ENCODE results near the gene ARHGEF10L.

ARHGEF10L gene

GRCh38 chr1:17689011-17689410, 149.5 kb downstream of the ARHGEF10L start:
- no peaks in the 10 kb centered on the region for H3K4me1 Mint-ChIP-seq
- no peak overlapping the region for H3K27ac Mint-ChIP-seq
- H3K4me3 Mint-ChIP-seq = no peak overlapping the region
- peaks cover 4% of the 10 kb centered on the region for H3K9me3 Mint-ChIP-seq
- H3K27me3 Mint-ChIP-seq = peaks cover 11% of the 10 kb centered on the region
- DNase-seq (no peak), ATAC-seq (no peak)
- H3K36me3 Mint-ChIP-seq (ENCODE audit: low read depth) = no peaks in the 10 kb centered on the region

GRCh38 chr1:17690906-17691634, 151.6 kb downstream of the ARHGEF10L start:
- no peak overlapping the region for H3K27ac Mint-ChIP-seq
- peaks cover 8% of the 10 kb centered on the region for H3K27me3 Mint-ChIP-seq
- DNase-seq = no peak
- H3K36me3 Mint-ChIP-seq (ENCODE audit: low read depth) = no peaks in the 10 kb centered on the region
- H3K9me3 Mint-ChIP-seq = peaks cover 4% of the 10 kb centered on the region
- H3K4me1 Mint-ChIP-seq = no peaks in the 10 kb centered on the region
- H3K4me3 Mint-ChIP-seq = no peak overlapping the region
- no peak for ATAC-seq

GRCh38 chr1:17692645-17693044, 153.1 kb downstream of the ARHGEF10L start:
- ATAC-seq = no peak

GRCh38 chr1:17696417-17697301, 157.2 kb downstream of the ARHGEF10L start:
- Mint-ChIP-seq H3K4me1 (no peaks in the 10 kb centered on the region), H3K9me3 (no peaks in the 10 kb centered on the region), H3K27ac (no peak overlapping the region), H3K4me3 (no peak overlapping the region), H3K27me3 (peaks cover 11% of the 10 kb centered on the region), H3K36me3 (ENCODE audit: low read depth) (no peaks in the 10 kb centered on the region)
- DNase-seq (no peak), ATAC-seq (no peak)

More at GRCh38 chr1:17692645-17693044, 153.1 kb downstream of the ARHGEF10L start:
- no peak overlapping the region for H3K4me3 Mint-ChIP-seq
- H3K27me3 Mint-ChIP-seq = peaks cover 5% of the 10 kb centered on the region
- H3K36me3 Mint-ChIP-seq (ENCODE audit: low read depth) = no peaks in the 10 kb centered on the region
- H3K9me3 Mint-ChIP-seq = peaks cover 4% of the 10 kb centered on the region
- no peaks in the 10 kb centered on the region for H3K4me1 Mint-ChIP-seq
- no peak overlapping the region for H3K27ac Mint-ChIP-seq
- no peak for DNase-seq

- no peaks in the 10 kb centered on the region for H3K4me1 Mint-ChIP-seq
- DNase-seq (no peak), ATAC-seq (no peak)
- H3K27me3 Mint-ChIP-seq = peaks cover 11% of the 10 kb centered on the region
- no peaks in the 10 kb centered on the region for H3K36me3 Mint-ChIP-seq (ENCODE audit: low read depth)
- H3K4me3 Mint-ChIP-seq = no peak overlapping the region
- H3K9me3 Mint-ChIP-seq = no peaks in the 10 kb centered on the region
- H3K27ac Mint-ChIP-seq = no peak overlapping the region
These were observed 158.0 kb downstream of the ARHGEF10L start for GRCh38 chr1:17697458-17697857.

- Mint-ChIP-seq H3K4me3 (no peak overlapping the region), H3K27me3 (peaks cover 5% of the 10 kb centered on the region), H3K36me3 (ENCODE audit: low read depth) (no peaks in the 10 kb centered on the region), H3K4me1 (no peaks in the 10 kb centered on the region), H3K9me3 (no peaks in the 10 kb centered on the region), H3K27ac (no peak overlapping the region)
- ATAC-seq = no peak
- DNase-seq = no peak
These were observed 160.1 kb downstream of the ARHGEF10L start for GRCh38 chr1:17699581-17699980.

- no peaks in the 10 kb centered on the region for H3K4me1 Mint-ChIP-seq
- peaks cover 5% of the 10 kb centered on the region for H3K27me3 Mint-ChIP-seq
- no peak overlapping the region for H3K4me3 Mint-ChIP-seq
These were observed 161.7 kb downstream of the ARHGEF10L start for GRCh38 chr1:17700945-17701810.

GRCh38 chr1:17704176-17704575, 164.7 kb downstream of the ARHGEF10L start:
- ATAC-seq = no peak
- DNase-seq = no peak
- no peak overlapping the region for H3K27ac Mint-ChIP-seq
- peaks cover 1% of the 10 kb centered on the region for H3K27me3 Mint-ChIP-seq
- H3K36me3 Mint-ChIP-seq (ENCODE audit: low read depth) = no peaks in the 10 kb centered on the region
- H3K9me3 Mint-ChIP-seq = no peaks in the 10 kb centered on the region
- no peak overlapping the region for H3K4me3 Mint-ChIP-seq
- H3K4me1 Mint-ChIP-seq = no peaks in the 10 kb centered on the region

More at GRCh38 chr1:17700945-17701810, 161.7 kb downstream of the ARHGEF10L start:
- H3K27ac Mint-ChIP-seq = no peak overlapping the region
- H3K9me3 Mint-ChIP-seq = no peaks in the 10 kb centered on the region
- H3K36me3 Mint-ChIP-seq (ENCODE audit: low read depth) = no peaks in the 10 kb centered on the region
- ATAC-seq (no peak), DNase-seq (no peak)

GRCh38 chr1:17706445-17706844, 166.9 kb downstream of the ARHGEF10L start:
- Mint-ChIP-seq H3K36me3 (ENCODE audit: low read depth) (no peaks in the 10 kb centered on the region), H3K9me3 (no peaks in the 10 kb centered on the region), H3K27ac (no peak overlapping the region), H3K4me1 (no peaks in the 10 kb centered on the region), H3K4me3 (no peak overlapping the region), H3K27me3 (peaks cover 1% of the 10 kb centered on the region)
- no peak for DNase-seq
- no peak for ATAC-seq

- no peak overlapping the region for H3K27ac Mint-ChIP-seq
- peaks cover 1% of the 10 kb centered on the region for H3K27me3 Mint-ChIP-seq
- DNase-seq = no peak
- H3K9me3 Mint-ChIP-seq = no peaks in the 10 kb centered on the region
- no peak overlapping the region for H3K4me3 Mint-ChIP-seq
- ATAC-seq = no peak
- no peaks in the 10 kb centered on the region for H3K4me1 Mint-ChIP-seq
- H3K36me3 Mint-ChIP-seq (ENCODE audit: low read depth) = no peaks in the 10 kb centered on the region
These were observed 170.5 kb downstream of the ARHGEF10L start for GRCh38 chr1:17709981-17710380.

GRCh38 chr1:17710889-17711576, 171.5 kb downstream of the ARHGEF10L start:
- no peaks in the 10 kb centered on the region for H3K36me3 Mint-ChIP-seq (ENCODE audit: low read depth)
- no peaks in the 10 kb centered on the region for H3K9me3 Mint-ChIP-seq
- no peak overlapping the region for H3K4me3 Mint-ChIP-seq
- H3K27ac Mint-ChIP-seq = no peak overlapping the region
- ATAC-seq (no peak), DNase-seq (no peak)
- no peaks in the 10 kb centered on the region for H3K4me1 Mint-ChIP-seq
- H3K27me3 Mint-ChIP-seq = peaks cover 1% of the 10 kb centered on the region

- no peak for ATAC-seq
- H3K4me3 Mint-ChIP-seq = no peak overlapping the region
These were observed 172.0 kb downstream of the ARHGEF10L start for GRCh38 chr1:17711577-17711910.

GRCh38 chr1:17711941-17712340, 172.4 kb downstream of the ARHGEF10L start:
- Mint-ChIP-seq H3K4me1 (no peaks in the 10 kb centered on the region), H3K4me3 (no peak overlapping the region), H3K27me3 (peaks cover 1% of the 10 kb centered on the region), H3K9me3 (no peaks in the 10 kb centered on the region), H3K27ac (no peak overlapping the region), H3K36me3 (ENCODE audit: low read depth) (no peaks in the 10 kb centered on the region)
- DNase-seq = no peak
- no peak for ATAC-seq

More at GRCh38 chr1:17711577-17711910, 172.0 kb downstream of the ARHGEF10L start:
- no peaks in the 10 kb centered on the region for H3K4me1 Mint-ChIP-seq
- H3K9me3 Mint-ChIP-seq = no peaks in the 10 kb centered on the region
- DNase-seq = no peak
- no peak overlapping the region for H3K27ac Mint-ChIP-seq
- peaks cover 1% of the 10 kb centered on the region for H3K27me3 Mint-ChIP-seq
- no peaks in the 10 kb centered on the region for H3K36me3 Mint-ChIP-seq (ENCODE audit: low read depth)

- no peak for ATAC-seq
- H3K27me3 Mint-ChIP-seq = peaks cover 5% of the 10 kb centered on the region
- no peaks in the 10 kb centered on the region for H3K9me3 Mint-ChIP-seq
- H3K27ac Mint-ChIP-seq = no peak overlapping the region
- no peak for DNase-seq
- H3K4me1 Mint-ChIP-seq = no peaks in the 10 kb centered on the region
- no peaks in the 10 kb centered on the region for H3K36me3 Mint-ChIP-seq (ENCODE audit: low read depth)
- no peak overlapping the region for H3K4me3 Mint-ChIP-seq
These were observed 174.5 kb downstream of the ARHGEF10L start for GRCh38 chr1:17713993-17714392.

Measured in activated naive CD8-positive, alpha-beta T cell treated with anti-CD3 and anti-CD28 coated beads, Interleukin-2, amount 50 U/mL, for 24 hours (primary cell).